HEK293 (cell line): ENCODE results near the gene HASPIN.

Experiments
- CTCF ChIA-PET: fragments of 350-600 bp; formaldehyde crosslinking; extraction: SDS; loops from one replicate; lab custom pipeline; 2021; ENCODE audit warnings: antibody characterized with exemption; lab: Yijun Ruan, JAX
- POLR2A ChIA-PET: fragments of 300-600 bp; formaldehyde crosslinking; extraction: SDS; loops from one replicate; lab custom pipeline; 2020; ENCODE audit warnings: antibody characterized with exemption, inconsistent platforms; lab: Yijun Ruan, JAX
- H3K27ac ChIP-seq: fragments of 200-500 bp; sonication (Bioruptor generic); 2 replicates; pipeline ENCODE4 v1.5.1; 2014; ENCODE audit warnings: low read depth, low read length, control low read depth, inconsistent platforms; ENCODE audit errors: extremely low read depth
- H3K36me3 ChIP-seq, 2 experiments: fragments of 200-500 bp in 1 of 2; sonication (Bioruptor generic) in 1 of 2; 1 replicate in 1 of 2; 2 replicates in 1 of 2; pipeline ENCODE4 v1.5.1; 2014 to 2017; ENCODE audit warnings: inconsistent platforms in 2 of 2, low read length in 2 of 2; ENCODE audit not compliant: control insufficient read depth in 2 of 2, insufficient read depth in 1 of 2
- H3K4me1 ChIP-seq: fragments of 200-500 bp; sonication (Bioruptor generic); 2 replicates; pipeline ENCODE4 v1.5.1; 2014; ENCODE audit warnings: mild to moderate bottlenecking, low read length, inconsistent platforms; ENCODE audit not compliant: control insufficient read depth, insufficient read depth
- H3K4me3 ChIP-seq: 2 replicates; pipeline ENCODE4 v1.5.1; 2011; ENCODE audit warnings: low read depth, mild to moderate bottlenecking, control low read depth, low read length, moderate library complexity
- H3K9me3 ChIP-seq: fragments of 200-500 bp; sonication (Bioruptor generic); 2 replicates; pipeline ENCODE4 v1.5.1; 2014; ENCODE audit warnings: low read depth, low read length, inconsistent platforms; ENCODE audit not compliant: control insufficient read depth, insufficient read depth
- BCL11A ChIP-seq: fragments of 450-650 bp; formaldehyde crosslinking; IDR thresholded peaks from 2 replicates; pipeline ENCODE4 v1.5.1; 2016; ENCODE audit warnings: low read depth, missing biosample characterization, missing genetic modification characterization
- KLF8 ChIP-seq: fragments of 450-650 bp; formaldehyde crosslinking; IDR thresholded peaks from 2 replicates; pipeline ENCODE4 v1.5.1; 2016; ENCODE audit warnings: missing biosample characterization, missing genetic modification characterization
- OVOL3 ChIP-seq: fragments of 450-650 bp; formaldehyde crosslinking; IDR thresholded peaks from 2 replicates; pipeline ENCODE4 v1.5.1; 2016; ENCODE audit warnings: missing biosample characterization, missing genetic modification characterization
- SETDB1 ChIP-seq: IDR thresholded peaks from one replicate; pipeline ENCODE4 v1.6.1; 2017; ENCODE audit warnings: mild to moderate bottlenecking, low read length, moderate library complexity, mixed read lengths; ENCODE audit not compliant: insufficient read length
- TRIM28 ChIP-seq: IDR thresholded peaks from 2 replicates; pipeline ENCODE4 v1.6.1; 2011; ENCODE audit warnings: low read length, control low read depth, borderline replicate concordance
- ZFP69B ChIP-seq: fragments of 450-650 bp; formaldehyde crosslinking; IDR thresholded peaks from 2 replicates; pipeline ENCODE4 v1.5.1; 2016; ENCODE audit warnings: missing biosample characterization, missing genetic modification characterization
- ZNF121 ChIP-seq: fragments of 450-650 bp; formaldehyde crosslinking; IDR thresholded peaks from 2 replicates; pipeline ENCODE4 v1.5.1; 2016; ENCODE audit warnings: missing biosample characterization, missing genetic modification characterization
- ZNF138 ChIP-seq: fragments of 450-650 bp; formaldehyde crosslinking; IDR thresholded peaks from 2 replicates; pipeline ENCODE4 v1.5.1; 2016; ENCODE audit warnings: missing biosample characterization, missing genetic modification characterization, borderline replicate concordance
- ZNF2 ChIP-seq: fragments of 450-650 bp; formaldehyde crosslinking; IDR thresholded peaks from 2 replicates; pipeline ENCODE4 v1.5.1; 2016; ENCODE audit warnings: missing biosample characterization, missing genetic modification characterization
- ZNF311 ChIP-seq: fragments of 450-650 bp; formaldehyde crosslinking; IDR thresholded peaks from 2 replicates; pipeline ENCODE4 v1.5.1; 2017; ENCODE audit warnings: missing biosample characterization, missing genetic modification characterization, borderline replicate concordance
- ZNF335 ChIP-seq: fragments of 450-650 bp; formaldehyde crosslinking; conservative IDR thresholded peaks from 2 replicates; pipeline ENCODE4 v1.5.1; 2016; ENCODE audit warnings: missing biosample characterization, missing genetic modification characterization
- ZNF366 ChIP-seq: fragments of 450-650 bp; formaldehyde crosslinking; conservative IDR thresholded peaks from 2 replicates; pipeline ENCODE4 v1.5.1; 2016; ENCODE audit warnings: missing biosample characterization, missing genetic modification characterization
- ZNF433 ChIP-seq: fragments of 450-650 bp; formaldehyde crosslinking; IDR thresholded peaks from 2 replicates; pipeline ENCODE4 v1.5.1; 2016; ENCODE audit warnings: missing biosample characterization, missing genetic modification characterization, low read depth
- ZNF600 ChIP-seq: fragments of 450-650 bp; formaldehyde crosslinking; IDR thresholded peaks from 2 replicates; pipeline ENCODE4 v1.5.1; 2016; ENCODE audit warnings: missing biosample characterization, missing genetic modification characterization
- ZNF624 ChIP-seq: fragments of 450-650 bp; formaldehyde crosslinking; IDR thresholded peaks from 2 replicates; pipeline ENCODE4 v1.5.1; 2017; ENCODE audit warnings: missing biosample characterization, missing genetic modification characterization
- ZNF704 ChIP-seq: fragments of 450-650 bp; formaldehyde crosslinking; IDR thresholded peaks from 2 replicates; pipeline ENCODE4 v1.5.1; 2016; ENCODE audit warnings: missing biosample characterization, missing genetic modification characterization
- TF ChIP-seq, protein P1 (sequence below): fragments of 450-650 bp; formaldehyde crosslinking; conservative IDR thresholded peaks from 2 replicates; pipeline ENCODE4 v1.5.1; 2016; ENCODE audit warnings: low read depth, missing biosample characterization, missing genetic modification characterization
- TF ChIP-seq, protein P2 (sequence below): fragments of 450-650 bp; formaldehyde crosslinking; IDR thresholded peaks from 2 replicates; pipeline ENCODE4 v1.5.1; 2017; ENCODE audit warnings: missing biosample characterization, missing genetic modification characterization

The HASPIN gene

GRCh38 chr17:3754458-3755334 lies 31.0 kb downstream of the HASPIN start (continued):
- TF ChIP-seq ZFP69B (tag by site-specific recombination) (no peak), ZNF433 (tag by site-specific recombination) (no peak), BCL11A (tag by site-specific recombination) (no peak)
- TF ChIP-seq, all 188 proteins: peak for 4

GRCh38 chr17:3755335-3756030 lies 31.8 kb downstream of the HASPIN start:
- TF ChIP-seq ZNF335 (tag by site-specific recombination) = peak; percentile 26; the same call in 1 of the 2 replicates
- TF ChIP-seq ZNF2 (tag by site-specific recombination) = 0 out of 2 replicates have a peak, but pooled peaks have one; percentile 28
- TF ChIP-seq ZNF138 (tag by site-specific recombination) = no peak
- TF ChIP-seq KLF8 = 0 out of 2 replicates have a peak, but pooled peaks have one; percentile 9
- 0 out of 2 replicates have a peak, but pooled peaks have one; percentile 45 for TF ChIP-seq ZNF600 (tag by site-specific recombination)
- no peak for TF ChIP-seq ZNF704
- peak; percentile 40; the same call in 1 of the 2 replicates for TF ChIP-seq ZNF121 (tag by site-specific recombination)
- TF ChIP-seq, all 188 proteins: peak for 5
- H3K27ac ChIP-seq = peak overlapping the region; percentile 41; the same call in 1 of the 2 replicates

GRCh38 chr17:3759597-3760216 lies 36.0 kb downstream of the HASPIN start:
- no peak overlapping the region for H3K4me3 ChIP-seq
- ChIA-PET CTCF (interaction anchor here (0.6 to 4.8 kb wide), 4 partner anchors 14 to 470 kb away, joined by 3 to 23 read pairs (median 6); no protein-coding TSS in a partner anchor), POLR2A (no interaction called here)
- no peak overlapping the region for H3K27ac ChIP-seq
- H3K36me3 ChIP-seq = no peaks in the 10 kb centered on the region
- H3K9me3 ChIP-seq = no peaks in the 10 kb centered on the region
- TF ChIP-seq OVOL3 (tag by site-specific recombination) = no peak
- TF ChIP-seq TRIM28 = peak; percentile 87; the same call in 1 of the 2 replicates
- peak; percentile 63 for TF ChIP-seq SETDB1
- no peaks in the 10 kb centered on the region for H3K4me1 ChIP-seq

More at GRCh38 chr17:3755335-3756030, 31.8 kb downstream of the HASPIN start:
- H3K4me3 ChIP-seq = peak overlapping the region; percentile 26
- H3K9me3 ChIP-seq = no peaks in the 10 kb centered on the region
- CTCF ChIA-PET = interaction anchor here (0.6 to 10.8 kb wide), 3 partner anchors 17 to 29 kb away, joined by 3 to 81 read pairs (median 4); no protein-coding TSS in a partner anchor
- H3K4me1 ChIP-seq = no peaks in the 10 kb centered on the region
- H3K36me3 ChIP-seq = no peaks in the 10 kb centered on the region
- POLR2A ChIA-PET = interaction anchor here (0.6 to 1.2 kb wide), 5 partner anchors 17 to 157 kb away, joined by 3 to 5 read pairs (median 4); partner anchors contain the start of gene HASPIN

DNA sequence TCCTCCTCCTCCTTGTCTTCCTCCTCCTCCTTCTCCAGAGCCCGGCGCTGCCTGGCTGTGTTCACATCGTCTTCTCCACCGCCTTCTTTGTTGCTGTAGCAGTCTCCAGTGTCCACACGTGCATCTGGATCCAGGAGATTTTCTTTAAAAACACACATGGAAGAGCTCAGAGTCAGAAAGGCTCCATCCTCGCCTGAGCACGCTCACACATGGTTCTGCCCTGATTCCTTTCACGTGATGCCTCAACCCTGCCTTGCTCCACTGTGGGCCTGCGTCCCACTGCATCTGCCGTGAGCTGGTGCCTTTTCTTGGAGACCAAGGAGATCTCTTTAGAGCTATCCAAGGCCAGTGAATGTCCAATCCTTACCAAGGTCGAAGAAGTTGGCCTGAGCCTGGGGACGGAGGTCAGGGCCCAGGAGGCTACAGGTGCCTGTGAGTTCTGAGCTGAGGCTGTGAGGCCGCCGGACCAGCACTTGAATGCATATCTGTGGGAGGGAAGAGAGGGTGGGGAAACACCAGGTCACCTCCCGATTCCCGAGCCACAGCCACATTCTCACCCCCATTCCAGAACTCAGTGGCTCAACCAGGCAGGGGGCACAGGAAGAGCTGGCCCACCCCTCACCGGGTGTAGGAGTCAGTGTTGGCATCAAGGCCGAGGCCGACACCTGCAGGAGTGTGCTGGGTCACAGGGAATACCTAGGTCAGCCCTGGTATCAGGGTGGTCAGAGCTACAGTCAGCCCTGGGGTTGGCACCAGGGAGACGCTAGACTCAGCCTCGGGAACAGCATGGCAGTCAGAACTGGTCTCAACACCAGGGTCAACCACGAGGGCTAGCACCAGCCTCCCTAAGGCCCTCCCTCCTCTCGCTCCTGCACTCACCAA lies 37.6 kb downstream of the HASPIN start:
- H3K4me3 ChIP-seq = no peak overlapping the region
- no peaks in the 10 kb centered on the region for H3K9me3 ChIP-seq
- CTCF ChIA-PET = interaction anchor here (0.5 to 4.8 kb wide), 5 partner anchors 11 to 83 kb away, joined by 3 to 23 read pairs (median 5); no protein-coding TSS in a partner anchor
- no peak overlapping the region for H3K27ac ChIP-seq
- no peaks in the 10 kb centered on the region for H3K4me1 ChIP-seq
- POLR2A ChIA-PET = interaction anchor here (0.6 to 1.0 kb wide), 2 partner anchors 10 to 34 kb away, joined by 3 to 4 read pairs; no protein-coding TSS in a partner anchor
- H3K36me3 ChIP-seq = no peaks in the 10 kb centered on the region
- TF ChIP-seq, protein P1, sequence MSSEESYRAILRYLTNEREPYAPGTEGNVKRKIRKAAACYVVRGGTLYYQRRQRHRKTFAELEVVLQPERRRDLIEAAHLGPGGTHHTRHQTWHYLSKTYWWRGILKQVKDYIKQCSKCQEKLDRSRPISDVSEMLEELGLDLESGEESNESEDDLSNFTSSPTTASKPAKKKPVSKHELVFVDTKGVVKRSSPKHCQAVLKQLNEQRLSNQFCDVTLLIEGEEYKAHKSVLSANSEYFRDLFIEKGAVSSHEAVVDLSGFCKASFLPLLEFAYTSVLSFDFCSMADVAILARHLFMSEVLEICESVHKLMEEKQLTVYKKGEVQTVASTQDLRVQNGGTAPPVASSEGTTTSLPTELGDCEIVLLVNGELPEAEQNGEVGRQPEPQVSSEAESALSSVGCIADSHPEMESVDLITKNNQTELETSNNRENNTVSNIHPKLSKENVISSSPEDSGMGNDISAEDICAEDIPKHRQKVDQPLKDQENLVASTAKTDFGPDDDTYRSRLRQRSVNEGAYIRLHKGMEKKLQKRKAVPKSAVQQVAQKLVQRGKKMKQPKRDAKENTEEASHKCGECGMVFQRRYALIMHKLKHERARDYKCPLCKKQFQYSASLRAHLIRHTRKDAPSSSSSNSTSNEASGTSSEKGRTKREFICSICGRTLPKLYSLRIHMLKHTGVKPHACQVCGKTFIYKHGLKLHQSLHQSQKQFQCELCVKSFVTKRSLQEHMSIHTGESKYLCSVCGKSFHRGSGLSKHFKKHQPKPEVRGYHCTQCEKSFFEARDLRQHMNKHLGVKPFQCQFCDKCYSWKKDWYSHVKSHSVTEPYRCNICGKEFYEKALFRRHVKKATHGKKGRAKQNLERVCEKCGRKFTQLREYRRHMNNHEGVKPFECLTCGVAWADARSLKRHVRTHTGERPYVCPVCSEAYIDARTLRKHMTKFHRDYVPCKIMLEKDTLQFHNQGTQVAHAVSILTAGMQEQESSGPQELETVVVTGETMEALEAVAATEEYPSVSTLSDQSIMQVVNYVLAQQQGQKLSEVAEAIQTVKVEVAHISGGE = no peak
- TF ChIP-seq ZNF311 (tag by site-specific recombination) (no peak), ZNF624 (tag by site-specific recombination) (no peak), ZNF366 (tag by site-specific recombination) (no peak)
- TF ChIP-seq, protein P2, sequence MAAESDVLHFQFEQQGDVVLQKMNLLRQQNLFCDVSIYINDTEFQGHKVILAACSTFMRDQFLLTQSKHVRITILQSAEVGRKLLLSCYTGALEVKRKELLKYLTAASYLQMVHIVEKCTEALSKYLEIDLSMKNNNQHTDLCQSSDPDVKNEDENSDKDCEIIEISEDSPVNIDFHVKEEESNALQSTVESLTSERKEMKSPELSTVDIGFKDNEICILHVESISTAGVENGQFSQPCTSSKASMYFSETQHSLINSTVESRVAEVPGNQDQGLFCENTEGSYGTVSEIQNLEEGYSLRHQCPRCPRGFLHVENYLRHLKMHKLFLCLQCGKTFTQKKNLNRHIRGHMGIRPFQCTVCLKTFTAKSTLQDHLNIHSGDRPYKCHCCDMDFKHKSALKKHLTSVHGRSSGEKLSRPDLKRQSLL (tag by site-specific recombination) = no peak
